ENCODE measurements around the gene THSD7B.

The THSD7B gene

DNA sequence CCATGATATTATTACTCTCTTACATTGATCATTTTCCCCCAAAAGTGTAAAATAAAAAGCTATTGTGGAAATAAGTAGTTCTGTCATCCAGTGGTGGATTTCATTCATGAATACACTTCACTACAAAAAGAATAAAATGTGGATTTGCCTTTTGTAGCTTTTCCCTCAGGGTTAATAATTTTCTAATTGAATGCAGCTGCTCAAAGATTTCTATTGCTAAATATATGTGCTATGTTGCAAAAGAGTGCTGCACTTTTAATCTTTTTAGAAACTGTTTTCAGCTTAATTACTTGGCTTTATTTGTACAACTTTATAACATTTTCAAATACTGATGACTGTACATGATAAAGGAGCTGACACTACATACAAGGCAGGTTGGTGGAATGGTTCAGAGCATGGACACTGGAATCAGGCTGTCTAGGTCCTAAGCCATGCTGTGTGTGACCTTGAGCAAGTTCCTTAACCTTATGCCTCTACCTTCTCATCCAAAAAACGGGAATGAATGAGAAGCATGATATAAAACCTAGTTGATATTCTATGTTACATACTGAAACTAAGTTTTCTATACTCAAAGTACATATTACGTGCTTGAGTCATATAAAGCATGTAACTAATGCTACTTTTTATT, 128.8 kb downstream of the THSD7B start:
- Mint-ChIP-seq H3K9me3 (no peaks in the 10 kb centered on the region), H3K4me1 (no peaks in the 10 kb centered on the region), H3K27me3 (ENCODE audit: low read depth) (peaks cover 4% of the 10 kb centered on the region), H3K36me3 (ENCODE audit: low read depth) (no peaks in the 10 kb centered on the region), H3K27ac (no peak overlapping the region), H3K4me3 (no peak overlapping the region)
- TF ChIP-seq CTCF (IDR thresholded peaks at IDR 0.05; ENCODE audit: unreplicated experiment in 3 of 3) = no peak

GRCh38 chr2:136901732-136902131, 136.4 kb downstream of the THSD7B start:
- peaks cover 12% of the 10 kb centered on the region for H3K4me1 Mint-ChIP-seq
- H3K27ac Mint-ChIP-seq = peak overlapping the region; percentile 0 to 73 (median 24)
- H3K9me3 Mint-ChIP-seq = no peaks in the 10 kb centered on the region
- no peak for TF ChIP-seq CTCF (IDR thresholded peaks at IDR 0.05; ENCODE audit: unreplicated experiment in 3 of 3)
- no peak overlapping the region for H3K4me3 Mint-ChIP-seq
- H3K36me3 Mint-ChIP-seq (ENCODE audit: low read depth) = no peaks in the 10 kb centered on the region
- peaks cover 9% of the 10 kb centered on the region for H3K27me3 Mint-ChIP-seq (ENCODE audit: low read depth)

GRCh38 chr2:136905779-136906178, 140.4 kb downstream of the THSD7B start:
- no peak overlapping the region for H3K4me3 Mint-ChIP-seq
- H3K36me3 Mint-ChIP-seq (ENCODE audit: low read depth) = no peaks in the 10 kb centered on the region
- no peak overlapping the region for H3K27ac Mint-ChIP-seq
- H3K9me3 Mint-ChIP-seq = no peaks in the 10 kb centered on the region
- peaks cover 16% of the 10 kb centered on the region for H3K27me3 Mint-ChIP-seq (ENCODE audit: low read depth)
- peaks cover 18% of the 10 kb centered on the region for H3K4me1 Mint-ChIP-seq
- no peak for TF ChIP-seq CTCF (IDR thresholded peaks at IDR 0.05; ENCODE audit: unreplicated experiment in 3 of 3)

- Mint-ChIP-seq H3K27me3 (ENCODE audit: low read depth) (peaks cover 19% of the 10 kb centered on the region), H3K4me1 (peaks cover 6% of the 10 kb centered on the region), H3K27ac (peak overlapping the region; percentile 79 to 90 (median 88)), H3K9me3 (peaks cover 6% of the 10 kb centered on the region), H3K4me3 (no peak overlapping the region), H3K36me3 (ENCODE audit: low read depth) (no peaks in the 10 kb centered on the region)
- TF ChIP-seq CTCF (IDR thresholded peaks at IDR 0.05; ENCODE audit: unreplicated experiment in 3 of 3) = no peak
These were observed 144.4 kb downstream of the THSD7B start for GRCh38 chr2:136909777-136910176.

DNA sequence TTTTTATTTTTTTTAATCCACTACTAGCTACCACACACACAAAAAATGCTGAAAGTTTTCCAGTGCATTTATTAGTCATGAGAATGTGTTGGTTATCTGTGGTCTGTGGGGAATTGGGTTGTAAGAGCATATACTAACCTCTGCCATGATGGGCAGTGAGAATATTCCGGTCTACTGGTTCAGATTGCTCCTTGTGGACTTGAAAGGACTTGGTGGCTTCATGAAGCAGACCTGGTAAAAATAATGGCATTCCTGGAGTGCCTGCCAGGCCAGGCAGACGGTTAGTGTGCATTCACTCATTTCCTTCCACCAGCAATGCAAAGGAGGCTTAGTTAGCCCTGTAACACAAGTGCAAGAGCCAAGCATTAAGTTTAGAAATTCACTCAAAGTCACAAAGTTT, 150.8 kb downstream of the THSD7B start:
- no peak for TF ChIP-seq CTCF (IDR thresholded peaks at IDR 0.05; ENCODE audit: unreplicated experiment in 3 of 3)
- Mint-ChIP-seq H3K36me3 (ENCODE audit: low read depth) (no peaks in the 10 kb centered on the region), H3K4me1 (peaks cover 9% of the 10 kb centered on the region), H3K27ac (peak overlapping the region in 1 of 3 experiments; percentile 7), H3K27me3 (ENCODE audit: low read depth) (peaks cover 22% of the 10 kb centered on the region), H3K9me3 (peaks cover 6% of the 10 kb centered on the region), H3K4me3 (no peak overlapping the region)

GRCh38 chr2:136917411-136917881, 152.1 kb downstream of the THSD7B start:
- no peak overlapping the region for H3K4me3 Mint-ChIP-seq
- peak overlapping the region in 2 of 3 experiments; percentile 47 to 83 for H3K27ac Mint-ChIP-seq
- no peak for TF ChIP-seq CTCF (IDR thresholded peaks at IDR 0.05; ENCODE audit: unreplicated experiment in 3 of 3)
- H3K9me3 Mint-ChIP-seq = peaks cover 6% of the 10 kb centered on the region
- H3K4me1 Mint-ChIP-seq = peaks cover 9% of the 10 kb centered on the region
- H3K36me3 Mint-ChIP-seq (ENCODE audit: low read depth) = no peaks in the 10 kb centered on the region
- H3K27me3 Mint-ChIP-seq (ENCODE audit: low read depth) = peaks cover 27% of the 10 kb centered on the region

Data from nephron (organoid).